Hypothalamus (tissue), 51 donors: Measurements from ENCODE around the gene NAE1.

Experiments
- DNase-seq, 51 donors: peaks; one replicate each; lab custom pipeline; 2025; lab: John Stamatoyannopoulos, UW

NAE1 gene

DNA sequence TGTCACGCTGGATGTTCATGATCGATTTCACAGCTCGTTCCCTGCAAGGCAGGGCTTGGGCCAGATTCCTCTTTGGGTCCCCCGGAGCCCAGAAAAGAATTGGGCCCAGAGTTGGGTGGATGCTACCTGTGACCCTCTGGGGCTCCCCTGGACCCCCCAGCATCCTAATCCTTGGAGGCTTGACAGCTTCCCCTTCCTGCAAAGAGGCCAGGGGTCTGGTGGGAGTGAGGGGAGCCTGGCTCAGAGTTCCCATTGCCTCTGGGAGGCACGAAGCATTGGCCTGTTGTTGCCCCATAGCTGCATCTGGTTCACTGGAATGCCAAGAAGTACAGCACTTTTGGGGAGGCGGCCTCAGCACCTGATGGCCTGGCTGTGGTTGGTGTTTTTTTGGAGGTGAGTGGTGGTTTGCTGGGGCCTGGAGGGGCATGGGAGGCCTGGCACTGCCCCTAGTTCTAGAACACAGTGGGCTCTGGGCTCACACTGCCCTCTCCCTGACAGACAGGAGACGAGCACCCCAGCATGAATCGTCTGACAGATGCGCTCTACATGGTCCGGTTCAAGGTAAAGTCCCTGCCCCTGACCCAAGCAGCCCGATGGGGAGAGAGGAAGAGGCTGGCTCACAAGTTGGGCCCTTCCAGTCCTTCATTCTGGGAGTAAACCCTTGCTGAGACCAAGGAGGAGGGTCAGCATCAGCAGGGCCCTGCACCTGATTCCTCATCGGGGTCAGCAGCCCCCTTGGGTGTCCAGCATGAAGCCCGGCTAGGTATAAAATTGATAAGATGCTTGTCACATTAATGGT is 20.6 kb upstream of the NAE1 start:
- no peak for DNase-seq

DNA sequence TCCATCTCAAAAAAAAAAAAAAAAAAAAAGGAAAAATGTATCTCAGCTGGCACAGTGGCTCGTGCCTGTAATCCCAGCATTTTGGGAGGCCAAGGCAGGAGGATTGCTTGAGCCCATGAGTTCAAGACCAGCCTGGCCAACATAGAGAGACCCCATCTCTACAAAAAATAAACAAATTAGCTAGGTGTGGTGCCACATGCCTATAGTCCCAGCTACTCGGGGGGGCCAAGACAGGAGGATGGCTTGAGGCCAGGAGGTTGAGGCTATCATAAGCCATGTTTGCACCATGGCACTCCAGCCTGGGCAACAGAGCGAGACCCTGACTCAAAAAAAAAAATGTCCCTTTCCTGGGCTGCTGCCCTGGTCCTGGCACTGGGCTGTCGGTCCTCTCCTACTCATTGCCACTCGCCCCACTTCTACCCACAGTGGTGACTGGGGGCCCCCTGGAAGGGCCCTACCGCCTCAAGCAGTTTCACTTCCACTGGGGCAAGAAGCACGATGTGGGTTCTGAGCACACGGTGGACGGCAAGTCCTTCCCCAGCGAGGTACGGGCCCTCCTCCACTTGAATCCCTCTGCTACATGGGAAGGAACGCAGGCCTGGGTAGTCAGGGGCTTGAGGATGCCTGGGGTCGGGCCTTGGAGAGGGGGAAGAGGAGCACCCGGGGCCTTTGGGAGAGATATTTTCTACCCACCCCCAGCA is 19.5 kb upstream of the NAE1 start:
- peak in 1 of 51 donors; percentile 13 for DNase-seq

DNA sequence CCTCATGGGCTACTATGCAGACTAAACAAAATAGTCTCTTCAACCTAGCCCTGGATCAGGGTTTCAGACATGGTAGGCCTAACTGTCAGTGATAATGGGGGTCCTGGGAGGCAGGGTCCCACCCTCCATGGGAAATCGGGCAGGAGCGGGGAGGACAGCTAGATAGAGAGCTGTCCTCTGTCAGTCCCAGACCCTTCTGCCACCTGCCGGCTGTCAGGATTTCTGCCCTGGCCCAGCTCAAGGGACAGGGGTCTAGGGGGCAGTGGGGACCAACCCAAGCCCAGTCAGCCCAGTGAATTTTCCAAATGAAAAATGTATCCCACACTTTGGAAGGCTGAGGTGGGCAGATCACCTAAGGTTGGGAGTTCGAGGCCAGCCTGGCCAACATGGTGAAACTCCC is 18.8 kb upstream of the NAE1 start:
- no peak for DNase-seq

DNA sequence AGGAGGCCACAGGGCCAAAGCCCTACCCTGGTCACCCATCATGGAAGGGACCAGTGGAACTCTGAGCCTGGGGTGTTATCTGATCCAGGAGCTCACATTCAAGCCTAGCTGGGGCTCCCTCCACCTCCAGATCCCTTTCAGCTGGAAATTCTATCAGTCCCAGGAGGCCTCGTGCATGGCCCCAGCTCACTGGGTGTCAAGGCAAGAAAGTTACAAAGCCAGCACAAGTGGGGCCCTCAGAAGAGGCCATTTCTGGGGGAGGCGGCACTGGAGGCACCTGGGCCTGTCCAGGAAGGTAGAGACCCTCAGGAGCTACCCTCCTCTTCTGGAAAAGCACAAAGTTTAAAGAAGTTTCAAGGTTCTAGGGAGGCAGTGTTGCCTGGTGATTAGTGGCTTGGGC is 18.2 kb upstream of the NAE1 start:
- DNase-seq = no peak

DNA sequence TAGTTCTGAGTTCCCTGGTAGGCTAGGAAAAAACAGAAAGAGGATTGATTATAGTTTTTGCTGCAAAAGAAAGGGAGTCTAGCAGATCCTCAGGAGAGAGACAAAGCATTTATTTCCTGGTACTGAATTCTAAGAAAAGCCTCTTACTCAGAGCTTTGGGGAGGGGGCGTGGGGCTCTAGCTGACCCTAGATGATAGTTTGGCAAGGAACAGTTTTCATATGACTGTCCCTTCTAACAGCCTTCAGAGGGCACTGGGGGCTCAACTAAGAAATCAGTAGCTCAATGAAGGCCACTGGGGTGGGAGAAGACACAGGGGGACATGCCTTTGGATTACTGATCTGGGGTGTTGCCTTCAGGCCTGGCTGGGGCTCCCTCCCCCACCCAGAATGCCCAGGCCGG is 17.4 kb upstream of the NAE1 start:
- no peak for DNase-seq

DNA sequence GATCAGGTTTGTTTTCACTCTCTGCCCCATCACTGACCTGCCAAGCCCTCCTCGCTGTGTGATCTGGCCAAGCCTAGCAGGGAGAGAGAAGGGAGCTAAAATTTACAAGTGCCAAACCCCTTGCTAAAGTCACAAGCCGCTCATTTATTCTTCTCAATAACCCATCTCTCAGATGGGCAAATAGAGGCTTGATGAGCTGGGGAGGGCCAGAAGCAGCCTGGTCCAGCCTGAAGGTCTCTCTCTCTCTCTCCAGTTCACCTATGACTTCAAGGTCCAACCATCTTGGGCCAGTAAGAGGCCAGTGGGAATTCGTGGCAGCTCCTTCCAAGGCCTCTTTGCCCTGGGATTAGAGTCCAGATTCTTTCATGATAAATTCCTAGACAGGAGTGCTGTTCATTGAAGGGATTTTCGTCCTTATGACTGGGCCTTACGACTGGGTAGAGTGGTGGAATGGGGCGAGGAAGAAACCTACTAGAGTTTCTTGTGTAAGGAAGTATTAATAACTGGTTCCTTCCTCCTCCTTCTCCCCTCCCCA is 16.8 kb upstream of the NAE1 start:
- no peak for DNase-seq

DNA sequence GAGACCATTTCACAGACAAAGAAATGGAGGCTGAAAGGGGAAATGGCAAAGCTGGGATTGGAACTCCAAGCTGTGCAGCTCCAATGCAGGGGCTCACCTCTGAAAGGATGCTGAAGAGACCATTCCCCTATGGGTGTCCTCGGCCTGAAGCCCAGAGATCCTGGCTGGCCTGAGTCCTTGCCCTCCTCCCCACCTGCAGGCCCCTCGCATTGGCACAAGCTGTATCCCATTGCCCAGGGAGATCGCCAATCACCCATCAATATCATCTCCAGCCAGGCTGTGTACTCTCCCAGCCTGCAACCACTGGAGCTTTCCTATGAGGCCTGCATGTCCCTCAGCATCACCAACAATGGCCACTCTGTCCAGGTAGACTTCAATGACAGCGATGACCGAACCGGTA is 16.1 kb upstream of the NAE1 start:
- no peak for DNase-seq

DNA sequence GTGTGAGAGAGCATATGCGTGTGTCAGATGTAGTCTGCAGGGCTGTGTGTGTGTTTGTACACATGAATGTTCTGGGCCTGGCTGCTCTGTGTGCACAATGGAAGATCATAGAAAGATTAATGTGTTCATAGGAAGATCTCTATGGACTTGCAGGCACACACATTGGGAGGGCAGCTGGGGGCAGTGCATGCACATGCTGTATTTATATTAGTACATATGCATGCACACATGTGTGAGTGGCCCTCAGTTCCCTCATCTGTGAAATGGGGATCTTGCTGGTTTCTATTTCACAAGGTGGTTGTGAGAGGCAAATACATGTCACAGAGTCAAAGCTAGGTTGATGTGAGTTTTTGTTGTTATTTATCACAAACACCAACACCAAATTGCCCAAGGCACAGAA is 15.5 kb upstream of the NAE1 start:
- no peak for DNase-seq

DNA sequence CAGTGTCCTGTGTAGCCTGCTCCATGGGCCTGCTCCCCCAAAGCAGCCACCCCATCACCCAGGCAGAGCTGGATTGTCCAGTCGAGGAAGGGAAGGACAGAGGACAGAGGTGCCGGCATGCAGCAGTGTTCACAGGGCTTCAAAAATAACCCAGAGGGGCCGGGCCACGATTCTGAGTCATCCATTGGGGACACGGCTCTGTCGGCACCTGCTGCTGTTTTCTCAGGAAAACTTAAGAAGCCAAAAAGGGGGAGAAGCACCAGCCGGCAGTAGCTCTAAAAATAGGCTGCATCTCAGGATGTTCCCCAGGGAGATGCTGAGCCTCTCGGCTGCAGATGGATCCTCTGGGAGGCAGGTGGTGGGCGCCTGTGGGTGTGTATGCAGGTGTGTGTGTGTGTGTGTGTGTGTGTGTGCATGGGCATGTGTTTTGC is 15.0 kb upstream of the NAE1 start:
- peak in 4 of 51 donors; percentile 6 to 41 (median 17) for DNase-seq

DNA sequence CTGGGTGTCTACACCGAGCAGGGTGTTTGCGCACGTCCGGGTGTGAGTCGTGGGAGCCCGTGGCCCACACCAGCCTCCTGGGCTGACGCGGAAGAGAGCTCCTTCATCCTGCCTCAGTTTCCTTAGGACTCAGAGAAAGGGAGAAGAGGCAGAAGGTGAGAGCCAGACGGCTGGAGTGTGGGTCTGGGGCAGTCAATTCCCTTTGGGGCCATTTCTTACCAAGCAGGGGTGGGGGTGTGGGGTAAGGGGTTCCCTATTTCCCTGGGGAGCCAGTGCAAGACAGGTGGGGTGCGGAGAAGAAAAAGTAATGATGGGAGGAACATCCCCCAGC is 14.3 kb upstream of the NAE1 start:
- DNase-seq = no peak

DNA sequence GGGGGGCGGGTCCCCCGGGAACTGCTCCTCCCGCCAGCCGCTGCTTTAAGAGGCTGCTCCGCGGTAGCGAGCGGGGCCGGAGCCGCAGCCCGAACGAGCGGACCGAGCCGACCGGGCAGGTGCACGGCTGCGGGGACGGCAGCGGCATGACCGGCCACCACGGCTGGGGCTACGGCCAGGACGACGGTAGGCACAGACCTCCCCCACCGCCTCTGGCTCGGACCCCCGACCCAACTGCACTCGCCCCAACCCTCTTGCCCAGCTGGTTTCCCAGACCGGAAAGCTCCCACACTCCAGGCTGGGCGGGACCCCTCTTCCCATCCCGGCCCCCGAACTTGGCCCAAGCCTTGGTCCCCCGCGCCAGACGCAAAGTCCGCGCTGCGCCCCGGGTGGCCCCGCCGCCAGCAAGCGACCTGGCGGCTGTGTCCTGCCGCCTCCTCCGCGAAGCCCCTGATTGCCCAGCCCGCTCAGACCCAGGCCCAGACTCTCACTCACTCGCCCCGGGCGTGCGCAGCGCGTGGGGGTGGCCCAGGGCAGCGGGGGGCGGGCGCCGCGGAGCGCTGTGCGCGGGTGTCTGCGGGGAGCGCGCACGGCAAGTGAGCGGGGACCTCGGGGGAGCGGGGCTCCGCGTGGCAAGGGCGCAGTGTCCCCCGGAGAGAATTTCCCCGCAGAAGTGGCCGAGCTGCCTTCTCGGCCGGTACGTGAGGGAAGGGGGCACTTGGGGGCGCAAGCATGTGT is 13.7 kb upstream of the NAE1 start, which contains the start of gene CA7:
Gene CA7, plus strand, starts transcription at position 73 of the 738 bp plus-strand sequence. Its CDS starts 74 bp downstream, at position 147.
- DNase-seq = peak in 1 of 51 donors; percentile 8

DNA sequence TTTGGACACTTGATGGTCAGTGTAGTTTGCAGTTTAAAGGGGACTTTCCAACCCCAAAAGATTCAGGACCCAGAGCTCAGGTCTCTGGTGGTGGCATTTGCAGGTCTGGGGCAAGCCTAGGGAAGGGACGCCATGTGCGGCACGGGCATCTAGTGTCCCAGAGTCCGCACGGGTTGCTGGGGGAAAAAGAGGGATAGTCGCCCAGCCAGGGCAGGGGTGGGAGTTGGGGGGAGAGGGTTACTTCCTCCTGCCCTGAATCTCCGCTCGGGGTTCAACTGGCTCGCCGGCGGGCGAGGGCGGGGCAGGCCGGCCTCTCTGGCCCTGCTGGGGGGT is 13.2 kb upstream of the NAE1 start:
- DNase-seq = peak in 1 of 51 donors; percentile 8

DNA sequence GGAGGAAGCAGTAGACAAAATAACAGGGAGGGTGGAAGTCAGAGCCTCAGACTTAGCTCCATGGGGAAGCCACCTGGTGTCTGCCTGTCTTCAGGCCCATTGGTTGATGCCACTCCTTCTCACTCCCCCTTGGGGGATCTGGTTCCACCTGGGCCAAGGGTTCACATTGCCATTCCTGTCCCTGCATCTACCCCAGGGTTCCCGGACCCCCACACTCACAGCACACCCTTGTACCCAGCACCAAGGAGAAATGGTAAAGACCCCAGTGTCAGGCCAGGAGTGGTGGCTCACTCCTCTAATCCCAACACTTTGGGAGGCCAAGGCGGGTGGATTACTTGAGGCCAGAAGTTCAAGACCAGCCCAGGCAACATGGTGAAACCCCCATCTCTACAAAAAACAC is 12.4 kb upstream of the NAE1 start:
- no peak for DNase-seq

DNA sequence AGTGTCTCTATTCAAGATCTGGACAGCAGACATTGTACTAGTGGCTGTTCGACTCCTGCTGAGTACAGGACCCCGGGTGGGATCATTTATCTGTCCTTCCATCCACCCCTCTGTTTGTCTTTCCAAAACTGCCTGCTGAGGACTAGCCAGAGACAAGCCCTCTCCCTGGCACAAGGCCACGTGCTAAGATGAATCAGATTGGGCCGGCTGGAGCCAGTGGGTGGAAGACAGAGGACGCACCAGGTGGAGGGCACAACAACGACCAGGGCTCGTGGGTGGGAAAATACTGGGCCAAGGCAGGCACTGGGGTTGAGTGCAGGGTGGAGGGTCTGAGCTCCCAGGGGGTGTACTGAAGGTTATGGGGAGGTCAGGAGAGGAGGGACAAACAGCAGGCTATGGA is 12.0 kb upstream of the NAE1 start:
- no peak for DNase-seq

DNA sequence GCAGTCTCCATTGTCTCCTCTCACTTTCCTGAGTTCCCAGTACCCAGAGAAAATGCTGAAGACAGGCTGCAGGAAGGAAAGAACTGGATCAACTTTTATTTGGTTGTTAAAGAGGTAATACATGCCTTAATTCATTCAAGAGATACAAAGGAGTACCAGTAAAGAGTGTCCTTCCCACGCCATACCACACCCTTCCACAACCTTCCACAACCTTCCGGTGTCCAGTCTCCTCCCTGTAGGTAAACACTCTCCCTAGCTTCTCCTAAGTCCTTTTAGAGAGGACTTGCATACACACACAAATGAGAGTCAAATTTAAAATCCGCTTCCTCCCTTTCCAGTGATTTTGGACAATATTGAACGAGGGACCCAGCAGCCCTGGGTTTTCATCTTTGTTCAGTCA is 10.6 kb upstream of the NAE1 start:
- no peak for DNase-seq

DNA sequence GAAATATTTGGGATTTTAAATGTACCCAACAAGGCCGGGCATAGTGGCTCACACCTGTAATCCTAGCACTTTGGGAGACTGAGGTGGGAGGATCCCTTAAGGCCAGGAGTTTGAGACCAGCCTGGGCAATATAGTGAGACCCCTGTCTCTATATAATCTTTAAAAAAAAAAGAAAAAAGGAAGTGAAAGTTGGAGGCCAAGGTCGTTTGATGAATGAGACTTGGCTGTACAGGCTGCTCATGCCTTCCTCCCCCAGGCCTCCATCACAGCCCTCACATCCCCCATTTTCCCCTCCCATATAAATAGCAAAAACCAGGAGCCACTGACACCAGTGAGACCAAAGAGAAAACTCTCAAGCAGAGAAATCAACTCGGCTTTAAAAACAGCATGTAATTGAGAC is 10.1 kb upstream of the NAE1 start:
- no peak for DNase-seq

DNA sequence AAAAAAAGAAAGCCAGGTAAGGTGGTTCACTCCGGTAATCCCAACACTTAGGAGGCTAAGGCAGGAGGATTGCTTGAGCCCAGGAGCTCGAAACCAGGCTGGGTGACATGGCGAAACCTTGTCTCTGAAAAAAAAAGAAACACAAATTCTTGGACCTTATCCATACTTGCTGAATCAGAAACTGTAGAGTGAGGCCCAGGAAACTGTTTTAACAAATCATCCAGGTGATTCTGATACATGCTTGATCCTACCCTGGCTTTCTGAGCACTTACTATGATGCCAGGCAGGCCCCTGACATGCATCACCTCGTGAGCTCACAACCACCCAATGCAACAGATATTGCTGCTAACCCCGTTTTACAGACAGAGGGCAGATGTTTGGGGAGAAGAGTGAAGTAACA is 4.0 kb upstream of the NAE1 start:
- no peak for DNase-seq

DNA sequence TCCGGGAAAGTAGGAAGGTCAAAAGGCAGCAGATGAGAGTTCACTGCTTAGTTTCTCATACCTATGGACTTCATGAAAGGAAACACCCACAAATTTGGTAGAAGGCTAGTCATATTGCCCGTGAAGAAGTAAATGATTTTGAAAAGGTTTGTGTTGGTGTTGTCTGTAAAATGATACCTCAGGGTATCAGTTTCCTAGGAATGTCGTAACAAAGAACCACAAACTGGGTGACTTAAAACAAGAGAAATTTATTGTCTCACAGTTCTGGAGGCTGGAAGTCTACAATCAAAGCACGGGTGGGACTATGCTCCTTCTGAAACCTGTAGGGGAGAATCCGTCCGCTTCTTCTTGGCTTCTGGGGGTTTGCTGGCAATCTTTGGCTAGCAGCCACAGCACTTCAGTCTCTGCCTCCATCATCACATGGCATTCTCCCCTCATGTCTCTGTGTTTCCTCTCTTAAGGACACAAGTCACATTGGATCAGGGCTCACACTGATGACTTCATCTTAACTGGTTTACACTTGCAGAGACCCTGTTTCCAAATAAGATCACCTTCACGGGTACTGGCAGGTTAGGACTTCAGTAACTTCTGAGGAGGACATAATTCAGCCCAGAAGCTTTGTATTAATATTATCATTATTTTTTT is 2.0 kb upstream of the NAE1 start:
- no peak for DNase-seq

DNA sequence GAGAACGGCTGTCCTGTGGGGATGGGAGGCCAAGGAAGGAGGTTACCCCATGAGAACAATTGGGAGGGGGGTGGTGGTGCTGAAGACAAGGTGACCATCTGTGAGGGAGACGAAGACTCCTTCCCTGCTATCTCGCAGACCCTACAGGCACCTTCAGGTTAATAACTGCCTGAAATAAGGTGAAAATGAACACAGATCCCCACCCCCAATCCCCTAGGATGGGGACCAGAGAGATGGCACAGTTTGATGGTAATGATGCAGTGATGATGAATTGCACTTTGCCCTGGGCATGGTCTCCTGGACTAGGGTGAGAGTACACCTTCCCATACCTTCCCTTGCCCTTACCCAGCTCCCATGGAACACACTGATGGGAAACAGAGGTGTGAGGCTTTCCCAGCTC is 1.4 kb upstream of the NAE1 start:
- DNase-seq = no peak

DNA sequence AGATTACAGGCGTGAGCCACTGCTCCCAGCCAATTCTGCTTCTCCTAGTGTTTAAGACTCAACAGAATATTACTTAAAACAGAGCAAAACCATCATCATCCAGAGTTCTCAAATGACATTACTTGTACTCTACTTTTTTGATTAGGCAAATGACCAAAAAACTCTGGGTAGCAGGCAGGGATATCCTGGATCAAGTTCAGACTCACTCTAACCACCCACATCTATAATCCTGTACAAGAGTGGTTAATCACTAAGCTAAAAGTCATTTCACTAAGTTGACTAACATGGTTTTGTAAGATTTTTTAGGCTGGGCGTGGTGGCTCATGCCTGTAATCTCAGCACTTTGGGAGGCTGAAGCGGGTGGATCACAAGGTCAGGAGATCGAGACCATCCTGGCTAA is 6.8 kb downstream of the NAE1 start:
- DNase-seq = no peak

DNA sequence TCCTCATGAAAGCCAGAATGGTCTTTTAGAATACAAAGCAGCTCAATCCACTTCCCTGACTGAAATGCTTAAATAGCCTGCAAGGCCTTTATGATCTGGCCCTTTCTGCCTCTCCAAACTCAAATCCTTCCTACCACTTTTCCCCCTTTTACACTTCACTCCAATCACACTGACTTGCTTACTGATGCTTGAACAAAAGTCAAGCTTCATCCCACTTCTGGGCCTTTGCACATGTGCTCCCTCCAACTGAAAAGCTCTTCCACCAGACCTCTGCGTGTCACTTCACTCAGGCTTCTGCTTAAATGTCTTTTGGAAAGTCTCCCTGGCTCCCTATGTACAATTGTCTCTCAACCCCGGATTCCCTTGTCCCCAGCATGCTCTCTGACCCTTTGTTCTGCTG is 16.0 kb downstream of the NAE1 start:
- no peak for DNase-seq
